K562 (cell line): ENCODE data around the gene OR10P1. TPM values are rescaled to one million over a fixed set of nuclear protein-coding genes. Genes with fewer than 3 reads are reported as not detected.
A peak's percentile ranks its signal among the peaks of the same experiment; 100 is the strongest.
"Not testable (repeated sequence)": the region's sequence is repeated elsewhere in the genome, so short reads cannot be mapped to it uniquely, and the experiment has no call there.

Experiments used
- ATAC-seq: fragments of 200-7000 bp; cut with Tn5 transposase; 3 replicates; pipeline ENCODE4 v1.9.1; 2020; ENCODE audit warnings: moderate library complexity
- BruUV-seq: library from RNA; stranded (reverse); fragments of 400-500 nt; replicated peaks from 2 replicates; lab custom pipeline; 2021; lab: Mats Ljungman, UMichigan
- CTCF ChIA-PET: fragments of 300-600 bp; formaldehyde crosslinking; extraction: SDS; loops from one replicate; lab custom pipeline; 2021; ENCODE audit warnings: low intra/inter-chr PET ratio; lab: Yijun Ruan, JAX
- POLR2A ChIA-PET: fragments of 300-600, 350-650 bp; sonication (Branson Sonifier 250); formaldehyde crosslinking; extraction: SDS; loops from one replicate; lab custom pipeline; 2021; ENCODE audit warnings: antibody characterized with exemption, inconsistent platforms; lab: Yijun Ruan, JAX
- DNase-seq, 4 experiments: peaks; one replicate each; pipeline versions ENCODE4 v3.0.0 to v3.0.0-alpha.2; 2011 to 2018; ENCODE audit warnings: low spot score in 3 of 4, mixed read lengths in 3 of 4; ENCODE audit errors: extremely low read depth in 1 of 4
- FAIRE-seq: peaks from 2 replicates; lab custom pipeline; 2011; peaks lifted over from hg19 to GRCh38; lab: Jason Lieb, UNC
- H2AFZ ChIP-seq: 2 replicates; pipeline ENCODE4 v1.6.0; 2011; ENCODE audit warnings: low read depth, low read length, control low read depth, inconsistent platforms
- H3K27ac ChIP-seq: fragments of 200-600 bp; 3 replicates; pipeline ENCODE4 v1.8.0; 2011; ENCODE audit warnings: low read depth, mild to moderate bottlenecking, control low read depth, inconsistent platforms, low read length, moderate library complexity, mixed read lengths; ENCODE audit errors: extremely low read depth
- H3K27me3 ChIP-seq, 2 experiments: fragments of 300-600 bp in 1 of 2; 2 replicates in 1 of 2; 3 replicates in 1 of 2; pipeline versions ENCODE4 v1.6.0 to v1.8.0; 2011; ENCODE audit warnings: inconsistent platforms in 2 of 2, low read length in 2 of 2, mild to moderate bottlenecking in 1 of 2, mixed read lengths in 1 of 2, moderate library complexity in 1 of 2; ENCODE audit not compliant: control insufficient read depth in 2 of 2, insufficient read depth in 2 of 2
- H3K36me3 ChIP-seq: fragments of 300-600 bp; 3 replicates; pipeline ENCODE4 v1.8.0; 2011; ENCODE audit warnings: mild to moderate bottlenecking, low read length, inconsistent platforms; ENCODE audit not compliant: control insufficient read depth, insufficient read depth
- H3K4me1 ChIP-seq, 2 experiments: fragments of 200-600 bp in 1 of 2; replicated peaks in 1 of 2; 2 replicates in 1 of 2; 3 replicates in 1 of 2; pipeline versions ENCODE4 v1.5.1 to v1.8.0; 2011; ENCODE audit warnings: inconsistent platforms in 2 of 2, low read length in 2 of 2, mild to moderate bottlenecking in 1 of 2, mixed read lengths in 1 of 2, moderate library complexity in 1 of 2; ENCODE audit not compliant: control insufficient read depth in 2 of 2, insufficient read depth in 2 of 2
- H3K4me2 ChIP-seq: 2 replicates; pipeline ENCODE4 v1.6.1; 2011; ENCODE audit warnings: low read length, control low read depth, inconsistent platforms, mixed read lengths; ENCODE audit not compliant: insufficient read depth
- H3K4me3 ChIP-seq: fragments of 200-600 bp; sonication (generic), shearing (Covaris generic); 2 replicates; pipeline ENCODE4 v1.5.1; 2016; ENCODE audit warnings: control low read depth, inconsistent platforms
- H3K79me2 ChIP-seq: fragments of 200-600 bp; 3 replicates; pipeline ENCODE4 v1.8.0; 2011; ENCODE audit warnings: low read length, inconsistent platforms; ENCODE audit not compliant: control insufficient read depth, insufficient read depth
- H3K9ac ChIP-seq, 2 experiments: 2 replicates each; pipeline versions ENCODE4 v1.6.0 to v1.6.1; 2011; ENCODE audit warnings: low read depth in 2 of 2, low read length in 2 of 2, control low read depth in 1 of 2, inconsistent platforms in 1 of 2, mild to moderate bottlenecking in 1 of 2, mixed read lengths in 1 of 2; ENCODE audit not compliant: insufficient read depth in 1 of 2
- H3K9me1 ChIP-seq: one replicate; pipeline ENCODE4 v1.6.0; 2011; ENCODE audit warnings: inconsistent platforms, mild to moderate bottlenecking, low read length, moderate library complexity; ENCODE audit not compliant: control insufficient read depth, insufficient read depth
- H3K9me3 ChIP-seq: replicated peaks from 2 replicates; pipeline ENCODE4 v1.5.1; 2011; ENCODE audit warnings: low read depth, low read length, inconsistent platforms; ENCODE audit not compliant: control insufficient read depth, insufficient read depth
- H4K20me1 ChIP-seq: replicated peaks from 2 replicates; pipeline ENCODE4 v1.6.1; 2011; ENCODE audit warnings: low read length, inconsistent platforms, mixed read lengths; ENCODE audit not compliant: control insufficient read depth, insufficient read depth
- SPI1 ChIP-seq: IDR thresholded peaks from 2 replicates; pipeline ENCODE4 v1.6.1; 2011; ENCODE audit warnings: low read depth, low read length, control low read depth, borderline replicate concordance
- TRIM24 ChIP-seq, 2 experiments: fragments of 450-650 bp; IDR thresholded peaks; 2 replicates each; pipeline ENCODE4 v1.6.1; 2016
- ZNF239 ChIP-seq: fragments of 250-450 bp; sonication (Bioruptor Pico); IDR thresholded peaks from 2 replicates; pipeline ENCODE4 v1.4.0; 2020; ENCODE audit warnings: mild to moderate bottlenecking
- ZNF507 ChIP-seq: conservative IDR thresholded peaks from 2 replicates; pipeline ENCODE4 v1.6.1; 2017; ENCODE audit warnings: missing genetic modification characterization, missing compliant biosample characterization
- ZNF766 ChIP-seq: fragments of 200-800 bp; sonication (Bioruptor generic); conservative IDR thresholded peaks from 2 replicates; pipeline ENCODE4 v1.6.1; 2016; ENCODE audit warnings: missing genetic modification characterization, missing compliant biosample characterization
- WGBS: fragments of 100-300 bp; shearing (Covaris generic); methylation state at CpG from one replicate; pipeline ENCODE4 v1.1.6; 2016; ENCODE audit warnings: low coverage, mixed read lengths; ENCODE audit not compliant: insufficient coverage; ENCODE audit errors: missing lambda C conversion rate; 5-methylcytosine and 5-hydroxymethylcytosine counted together
- in situ Hi-C: fragments of 300-500 bp; cut with MboI; formaldehyde crosslinking; loops from 4 replicates; pipeline ENCODE4 v1.15.0; 2018; ENCODE audit warnings: inconsistent platforms, mixed read lengths
- intact Hi-C: fragments of 100-400 bp; cut with micrococcal nuclease; formaldehyde crosslinking; loops from 2 replicates; pipeline ENCODE4 v1.14.2; 2022
- polyA plus RNA-seq, 8 experiments: library from polyadenylated mRNA; depleted of rRNA in 4 of 8; stranded (reverse) in 5 of 8; unstranded in 3 of 8; fragments of >200 nt; fragmentation: Nextera tagmentation in 2 of 8; fragmentation: Illumina TruSeq in 1 of 8; extraction: Ambion mirVana in 2 of 8; extraction: Trizol in 1 of 8; gene quantifications; 2 replicates each; pipeline versions ENCODE4 v1.2.1 to v1.2.3, GENCODE V29; 2011 to 2014; ENCODE audit warnings: inconsistent platforms in 1 of 8, missing spikeins in 1 of 8
- total RNA-seq, 7 experiments: library from RNA; depleted of rRNA in 6 of 7; stranded (reverse); fragments of >200 nt in 6 of 7; fragmentation: Illumina TruSeq in 2 of 7; extraction: Trizol in 2 of 7; gene quantifications; 2 replicates each; pipeline versions ENCODE4 v1.2.1 to v1.2.3, GENCODE V29; 2011 to 2021; ENCODE audit warnings: low replicate concordance in 1 of 7
- TF ChIP-seq, protein P1 (sequence below), 2 experiments: IDR thresholded peaks; 2 replicates each; pipeline ENCODE4 v1.6.1; 2011; ENCODE audit warnings: borderline replicate concordance in 1 of 2, control low read depth in 1 of 2, low read depth in 1 of 2, low read length in 1 of 2, mild to moderate bottlenecking in 1 of 2, mixed read lengths in 1 of 2, moderate library complexity in 1 of 2; ENCODE audit not compliant: insufficient read depth in 1 of 2, insufficient read length in 1 of 2, poor library complexity in 1 of 2, severe bottlenecking in 1 of 2; ENCODE audit errors: extremely low read depth in 1 of 2

OR10P1 gene
- total and polyA plus RNA-seq, 9 of the 15 experiments (the other 6 are each of a cell fraction or from before 2014, with no cell fraction given): not detected

DNA sequence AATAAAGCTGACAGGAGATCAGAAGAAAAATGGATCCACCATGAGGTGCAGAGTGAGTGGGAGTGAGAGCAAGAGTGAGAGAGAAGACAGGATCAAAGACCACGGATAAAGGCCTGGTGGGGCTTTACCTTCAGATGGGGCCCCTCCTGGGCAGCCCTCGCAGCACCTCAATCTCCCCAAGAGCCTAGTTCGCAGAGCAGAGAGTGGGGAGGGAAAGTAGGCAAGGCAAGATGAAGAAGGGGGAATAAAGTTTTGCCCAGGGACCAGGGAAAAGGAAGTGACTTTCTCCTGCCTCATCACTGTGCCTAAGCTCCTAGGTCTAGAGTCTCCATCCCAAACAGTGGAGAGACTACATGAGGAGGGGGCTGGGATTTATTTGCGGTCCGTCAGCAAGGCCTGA is 10.3 kb downstream of the OR10P1 start:
- H2AFZ ChIP-seq: peak overlapping the region; percentile 97
- no peaks in the 10 kb centered on the region for H3K9me3 ChIP-seq
- H3K27me3 ChIP-seq: no peaks in the 10 kb centered on the region
- no peak overlapping the region for H3K4me3 ChIP-seq
- no peak for DNase-seq
- BruUV-seq: no TSS peak
- no peaks in the 10 kb centered on the region for H3K36me3 ChIP-seq
- TF ChIP-seq ZNF507 (no peak), ZNF239 (CRISPR knock-in tag) (no peak), TRIM24 (IDR thresholded peaks at IDR 0.05) (no peak)
- TF ChIP-seq, all 486 proteins: peak for 0
- Histone ChIP-seq H3K4me2 (no peak overlapping the region), H3K79me2 (no peaks in the 10 kb centered on the region), H3K4me1 (peaks cover 9% of the 10 kb centered on the region in 2 experiments; a peak in 3 of 5 replicates), H3K9ac (peak overlapping the region; percentile 46 to 92; a peak in 1 of 4 replicates), H4K20me1 (no peaks in the 10 kb centered on the region), H3K27ac (no peak overlapping the region; the same call in 2 of the 3 replicates), H3K9me1 (no peaks in the 10 kb centered on the region)
- FAIRE-seq: no peak
- 76% methylated on average over 5 of the region's 5 CpGs for WGBS
- intact Hi-C loops (no loop called here), in situ Hi-C loops (no loop called here)
- CTCF ChIA-PET: interaction anchor here (0.7 kb wide), 1 partner anchor 9 kb away, joined by 3 read pairs; no protein-coding TSS in a partner anchor
- POLR2A ChIA-PET: interaction anchor here (0.5 to 3.0 kb wide), 5 partner anchors 10 to 164 kb away, joined by 3 to 10 read pairs (median 3); no protein-coding TSS in a partner anchor
- no peak for ATAC-seq

DNA sequence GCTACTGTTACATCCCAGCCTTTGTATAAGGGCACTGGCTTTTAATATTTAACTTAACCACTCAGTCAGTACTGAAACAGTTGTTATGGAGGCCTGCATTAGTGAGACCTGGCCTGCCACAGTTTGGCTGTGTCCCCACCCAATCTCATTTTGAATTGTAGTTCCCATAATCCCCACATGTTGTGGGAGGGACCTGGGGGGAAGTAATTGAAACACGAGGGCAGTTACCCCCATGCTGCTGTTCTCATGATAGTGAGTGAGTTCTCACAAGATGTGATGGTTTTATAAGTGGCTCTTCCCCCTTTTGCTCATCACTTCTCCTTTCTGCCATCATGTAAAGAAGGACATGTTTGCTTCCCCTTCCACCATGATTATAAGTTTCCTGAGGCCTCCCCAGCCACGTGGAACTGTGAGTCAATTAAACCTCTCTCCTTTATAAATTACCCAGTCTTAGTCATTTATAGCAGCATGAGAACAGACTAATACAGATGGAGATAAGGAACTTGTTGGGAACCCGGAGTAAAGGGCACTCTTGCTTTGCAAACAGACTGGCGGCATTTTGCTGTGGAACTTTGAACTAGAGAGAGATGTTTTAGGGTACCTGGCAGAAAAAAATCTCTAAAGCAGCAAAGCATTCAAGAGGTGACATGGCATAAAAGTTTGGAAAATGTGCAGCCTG is 14.1 kb downstream of the OR10P1 start:
- H3K9me3 ChIP-seq, H3K79me2 ChIP-seq, ATAC-seq, H4K20me1 ChIP-seq, H3K27me3 ChIP-seq, H3K4me3 ChIP-seq, H3K27ac ChIP-seq, H3K4me1 ChIP-seq, BruUV-seq, H3K36me3 ChIP-seq, H3K9ac ChIP-seq, H3K9me1 ChIP-seq, in situ Hi-C loops, POLR2A ChIA-PET, FAIRE-seq, H3K4me2 ChIP-seq, intact Hi-C loops: not testable (repeated sequence)
- peak in 1 of 4 experiments; percentile 11 for DNase-seq
- WGBS: 22% methylated on average over 4 of the region's 4 CpGs
- CTCF ChIA-PET: interaction anchor here (0.6 kb wide), 1 partner anchor 396 kb away, joined by 6 read pairs; no protein-coding TSS in a partner anchor
- H2AFZ ChIP-seq: 0 out of 2 replicates have a peak overlapping the region, but pooled peaks have one; percentile 24
- TF ChIP-seq, protein P1, sequence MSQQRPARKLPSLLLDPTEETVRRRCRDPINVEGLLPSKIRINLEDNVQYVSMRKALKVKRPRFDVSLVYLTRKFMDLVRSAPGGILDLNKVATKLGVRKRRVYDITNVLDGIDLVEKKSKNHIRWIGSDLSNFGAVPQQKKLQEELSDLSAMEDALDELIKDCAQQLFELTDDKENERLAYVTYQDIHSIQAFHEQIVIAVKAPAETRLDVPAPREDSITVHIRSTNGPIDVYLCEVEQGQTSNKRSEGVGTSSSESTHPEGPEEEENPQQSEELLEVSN (IDR thresholded peaks at IDR 0.05; ENCODE audit: borderline replicate concordance in 1 of 2, extremely low read depth in 1 of 2, insufficient read depth in 1 of 2, insufficient read length in 1 of 2, low read depth in 1 of 2, low read length in 1 of 2, poor library complexity in 1 of 2, severe bottlenecking in 1 of 2): peak in 1 of 2 experiments; percentile 10
- TF ChIP-seq ZNF766: peak; percentile 40; the same call in 1 of the 2 replicates
- peak; percentile 30; the same call in 1 of the 2 replicates for TF ChIP-seq SPI1
